NCI-H526 (cell line): ENCODE measurements around the gene EZH1.

Source experiments
- DNase-seq, 2 experiments: peaks; one replicate each; lab custom pipeline; 2025; lab: John Stamatoyannopoulos, UW

The EZH1 gene

GRCh38 chr17:42744806-42745617 is at the start of gene EZH1:
TSS of gene EZH1 (minus strand) at chr17:42745040. CDS start at chr17:42728941, 16,099 bp downstream.
- peak; percentile 83 to 96 for DNase-seq

GRCh38 chr17:42792545-42792944 is 47.7 kb upstream of the EZH1 start:
- DNase-seq = no peak

GRCh38 chr17:42791948-42792347 is 47.1 kb upstream of the EZH1 start:
- no peak for DNase-seq

- DNase-seq = no peak
Observed at GRCh38 chr17:42787266-42787665, 42.4 kb upstream of the EZH1 start.

- DNase-seq = no peak
Observed at GRCh38 chr17:42784811-42785592, 40.2 kb upstream of the EZH1 start.

- peak in 1 of 2 experiments; percentile 25 for DNase-seq
Observed at GRCh38 chr17:42784409-42784808, 39.6 kb upstream of the EZH1 start.

- no peak for DNase-seq
Observed at GRCh38 chr17:42783791-42784138, 38.9 kb upstream of the EZH1 start.

- no peak for DNase-seq
Observed at GRCh38 chr17:42783062-42783790, 38.4 kb upstream of the EZH1 start.

- no peak for DNase-seq
Observed at GRCh38 chr17:42782166-42783061, 37.6 kb upstream of the EZH1 start.

- no peak for DNase-seq
Observed at GRCh38 chr17:42781639-42782165, 36.9 kb upstream of the EZH1 start.

GRCh38 chr17:42780851-42781638 is 36.2 kb upstream of the EZH1 start:
- no peak for DNase-seq

- peak in 1 of 2 experiments; percentile 35 for DNase-seq
Observed at GRCh38 chr17:42779936-42780850, 35.4 kb upstream of the EZH1 start, which contains the start of gene WNK4. TSS of gene WNK4 (plus strand) at chr17:42780610. CDS start at chr17:42780699, 89 bp downstream.

GRCh38 chr17:42779304-42779935 is 34.6 kb upstream of the EZH1 start:
- DNase-seq = no peak

- no peak for DNase-seq
Observed at GRCh38 chr17:42778570-42778969, 33.7 kb upstream of the EZH1 start.

GRCh38 chr17:42775534-42776098 is 30.8 kb upstream of the EZH1 start:
- no peak for DNase-seq

GRCh38 chr17:42774066-42774745 is 29.4 kb upstream of the EZH1 start:
- DNase-seq = no peak

- DNase-seq = peak; percentile 66 to 83
Observed at GRCh38 chr17:42773290-42774035, 28.6 kb upstream of the EZH1 start, which contains the start of gene VPS25. TSS of gene VPS25 (plus strand) at chr17:42773449. CDS start at chr17:42773476, 27 bp downstream.
